Measurements from ENCODE around the gene PKDCC.

PKDCC gene

GRCh38 chr2:42054714-42055430 lies 7.1 kb downstream of the PKDCC start:
- TF ChIP-seq CTCF (conservative IDR thresholded peaks at IDR 0.05; ENCODE audit: low read depth, low read length) = no peak
- DNase-seq (ENCODE audit: low read depth) = no peak
- H3K4me3 ChIP-seq (ENCODE audit: low read length) = no peak overlapping the region

GRCh38 chr2:42055573-42056514 lies 8.0 kb downstream of the PKDCC start:
- no peak overlapping the region for H3K4me3 ChIP-seq (ENCODE audit: low read length)
- no peak for DNase-seq (ENCODE audit: low read depth)
- TF ChIP-seq CTCF (conservative IDR thresholded peaks at IDR 0.05; ENCODE audit: low read depth, low read length) = no peak

- H3K4me3 ChIP-seq (ENCODE audit: low read length) = no peak overlapping the region
- no peak for TF ChIP-seq CTCF (conservative IDR thresholded peaks at IDR 0.05; ENCODE audit: low read depth, low read length)
These were observed 9.5 kb downstream of the PKDCC start for GRCh38 chr2:42057159-42057901.

GRCh38 chr2:42057902-42058450 lies 10.2 kb downstream of the PKDCC start:
- no peak overlapping the region for H3K4me3 ChIP-seq (ENCODE audit: low read length)
- no peak for DNase-seq (ENCODE audit: low read depth)
- TF ChIP-seq CTCF (conservative IDR thresholded peaks at IDR 0.05; ENCODE audit: low read depth, low read length) = no peak

More at GRCh38 chr2:42057159-42057901, 9.5 kb downstream of the PKDCC start:
- no peak for DNase-seq (ENCODE audit: low read depth)

DNA sequence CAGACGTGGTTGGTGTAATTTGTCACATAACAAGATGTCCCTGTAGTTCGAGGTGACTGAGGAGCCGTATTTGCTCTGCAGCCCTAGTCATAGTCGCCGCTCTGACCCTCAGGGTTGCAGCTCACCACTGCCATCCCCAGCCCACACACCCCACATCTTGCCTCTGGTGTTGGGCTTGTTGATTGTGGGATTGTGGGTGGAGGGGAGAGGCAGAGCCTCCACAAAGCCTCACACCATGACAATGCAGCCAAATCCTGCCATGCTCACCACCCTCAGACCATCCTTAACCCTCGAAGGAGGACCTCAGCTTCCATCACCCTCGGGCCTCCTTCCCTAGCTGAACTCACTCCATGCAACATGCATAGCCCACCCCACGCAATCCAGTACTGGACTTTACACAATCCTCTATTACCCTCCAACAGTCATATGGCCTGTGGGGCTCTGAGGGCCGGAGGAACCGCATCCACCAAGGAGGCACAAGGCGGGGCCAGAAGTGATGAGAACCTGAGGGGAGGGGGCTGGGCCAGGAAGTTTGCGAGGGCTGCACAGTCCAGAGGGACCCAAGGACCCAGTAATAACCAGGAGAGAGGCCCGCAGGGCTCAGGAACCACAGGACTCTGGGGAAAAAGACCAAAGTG lies 11.6 kb downstream of the PKDCC start:
- no peak for DNase-seq (ENCODE audit: low read depth)
- TF ChIP-seq CTCF (conservative IDR thresholded peaks at IDR 0.05; ENCODE audit: low read depth, low read length) = no peak
- H3K4me3 ChIP-seq (ENCODE audit: low read length) = no peak overlapping the region

GRCh38 chr2:42060028-42060427 lies 12.2 kb downstream of the PKDCC start:
- TF ChIP-seq CTCF (conservative IDR thresholded peaks at IDR 0.05; ENCODE audit: low read depth, low read length) = no peak
- DNase-seq (ENCODE audit: low read depth) = no peak

More at GRCh38 chr2:42060028-42060427, 12.2 kb downstream of the PKDCC start:
- no peak overlapping the region for H3K4me3 ChIP-seq (ENCODE audit: low read length)
